Right lobe of liver (tissue), 6 donors: ENCODE results near the gene MED15. TPM values are rescaled to one million over a fixed set of nuclear protein-coding genes. Genes with fewer than 3 reads are reported as not detected.

Experiments used
- ATAC-seq, 4 donors: fragments of 200-7000 bp; cut with Tn5 transposase; one replicate each; pipeline ENCODE4 v1.9.1; 2020; ENCODE audit warnings: mild to moderate bottlenecking in 4 of 4, moderate library complexity in 4 of 4
- DNase-seq, 3 donors: peaks; one replicate each; pipeline ENCODE4 v3.0.0-alpha.2; 2020
- H3K27ac ChIP-seq, 3 donors: fragments of 200-600 bp; one replicate each; pipeline ENCODE4 v1.8.0; 2022
- H3K27me3 ChIP-seq, 2 donors: fragments of 200-600 bp; one replicate each; pipeline ENCODE4 v1.8.0; 2022
- H3K36me3 ChIP-seq, 4 donors: fragments of 200-600 bp; sonication (generic) in 1 of 4; one replicate each; pipeline versions ENCODE4 v1.5.1 to v1.8.0; 2017 to 2022; ENCODE audit warnings: control low read depth in 1 of 4
- H3K4me1 ChIP-seq, 4 donors: fragments of 200-600 bp; sonication (generic) in 1 of 4; one replicate each; pipeline versions ENCODE4 v1.5.1 to v1.8.0; 2017 to 2022; ENCODE audit warnings: control low read depth in 1 of 4
- H3K4me3 ChIP-seq, 3 donors: fragments of 200-600 bp; one replicate each; pipeline ENCODE4 v1.8.0; 2022
- H3K9me3 ChIP-seq, 4 donors: fragments of 200-600 bp; sonication (generic) in 1 of 4; one replicate each; pipeline versions ENCODE4 v1.5.1 to v1.8.0; 2017 to 2022; ENCODE audit warnings: control low read depth in 1 of 4
- POLR2A ChIP-seq: fragments of 450-650 bp; IDR thresholded peaks from one replicate; pipeline ENCODE4 v1.6.1; 2017; ENCODE audit warnings: antibody characterized with exemption, mild to moderate bottlenecking
- WGBS: methylation state at CpG from one replicate; pipeline ENCODE4 v1.1.6; 2018; ENCODE audit warnings: low coverage, low lambda C conversion rate; ENCODE audit not compliant: insufficient coverage; ENCODE audit errors: missing lambda C conversion rate; 5-methylcytosine and 5-hydroxymethylcytosine counted together
- intact Hi-C, 2 donors: fragments of 100-400 bp; cut with DNase I; formaldehyde crosslinking; loops; one replicate each; pipeline versions ENCODE4 v1.11.2 to v1.14.1; 2022
- total RNA-seq, 6 experiments: library from RNA; depleted of rRNA in 2 of 6; stranded (reverse); fragments of >200 nt in 2 of 6; fragmentation: NEBNext Ultra II Directional in 3 of 6; extraction: Animal tissue kit (Norgen Biotek cat#: 25700) in 3 of 6; gene quantifications; one replicate each; pipeline versions ENCODE4 v1.1.0 to v1.2.4, GENCODE V29; 2016 to 2023
- TF ChIP-seq, protein P1 (sequence below), 4 donors: fragments of 200-600 bp in 3 of 4; fragments of 450-650 bp in 1 of 4; IDR thresholded peaks; one replicate each; pipeline versions ENCODE4 v1.5.1 to v1.8.0; 2016 to 2022; ENCODE audit warnings: antibody characterized with exemption in 4 of 4, mild to moderate bottlenecking in 2 of 4
- donor health status: DM: no; HTN: yes; CAD: no.
- donor health status: DM: no; HTN: no; CAD: no.
- donor health status: DM: no; HTN: no; CAD: no.
- donor health status: DM: no; HTN: yes; CAD: no.
- donor health status: DM: no; HTN: yes; CAD: no.

Gene MED15
- total RNA-seq, 6 experiments from 2014 or later, result 15.7 to 34.7 (median 23.6) TPM

DNA sequence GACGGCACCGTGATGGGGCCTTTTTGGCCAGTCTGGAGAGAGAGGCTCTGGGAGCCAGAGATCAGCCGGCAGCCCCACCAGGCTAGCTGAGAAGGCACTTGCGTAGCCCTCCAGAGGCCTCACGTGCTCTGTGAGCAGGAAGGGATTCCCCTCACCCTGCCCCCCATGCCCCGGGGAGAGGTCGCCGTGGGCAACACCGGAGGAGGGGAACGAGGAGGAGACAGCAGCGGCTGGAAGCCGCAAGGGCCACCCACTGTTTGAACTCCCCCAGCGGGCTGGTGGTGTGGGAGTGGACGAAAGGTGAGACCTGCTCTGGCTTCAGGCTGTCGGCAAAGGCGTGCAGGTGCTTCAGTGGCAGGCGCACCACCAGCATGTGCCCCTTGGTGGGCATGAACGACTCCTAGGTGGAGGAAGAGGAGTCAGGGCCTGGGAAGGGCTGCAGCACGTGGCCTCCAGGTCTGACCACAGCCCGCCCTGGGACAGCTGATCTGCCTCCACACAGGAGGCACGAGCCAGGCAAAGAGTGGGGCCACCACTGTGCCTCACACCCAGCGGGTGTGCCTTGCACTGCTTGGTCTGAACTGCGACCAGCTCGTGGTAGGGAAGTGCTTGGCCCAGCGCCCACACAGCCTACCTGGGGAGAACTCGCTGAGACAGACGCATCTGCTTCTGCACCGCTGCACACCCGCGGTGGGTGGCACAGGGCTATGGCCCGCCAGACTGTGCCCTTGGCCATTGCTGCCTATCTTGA lies 99.9 kb downstream of the MED15 start:
- Histone ChIP-seq H3K36me3 (no peaks in the 10 kb centered on the region), H3K27me3 (no peaks in the 10 kb centered on the region), H3K9me3 (no peaks in the 10 kb centered on the region), H3K4me1 (peaks cover 0 to 3% (median 0%) of the 10 kb centered on the region in 4 donors), H3K4me3 (no peak overlapping the region), H3K27ac (no peak overlapping the region)
- no peak for DNase-seq
- TF ChIP-seq, protein P1, sequence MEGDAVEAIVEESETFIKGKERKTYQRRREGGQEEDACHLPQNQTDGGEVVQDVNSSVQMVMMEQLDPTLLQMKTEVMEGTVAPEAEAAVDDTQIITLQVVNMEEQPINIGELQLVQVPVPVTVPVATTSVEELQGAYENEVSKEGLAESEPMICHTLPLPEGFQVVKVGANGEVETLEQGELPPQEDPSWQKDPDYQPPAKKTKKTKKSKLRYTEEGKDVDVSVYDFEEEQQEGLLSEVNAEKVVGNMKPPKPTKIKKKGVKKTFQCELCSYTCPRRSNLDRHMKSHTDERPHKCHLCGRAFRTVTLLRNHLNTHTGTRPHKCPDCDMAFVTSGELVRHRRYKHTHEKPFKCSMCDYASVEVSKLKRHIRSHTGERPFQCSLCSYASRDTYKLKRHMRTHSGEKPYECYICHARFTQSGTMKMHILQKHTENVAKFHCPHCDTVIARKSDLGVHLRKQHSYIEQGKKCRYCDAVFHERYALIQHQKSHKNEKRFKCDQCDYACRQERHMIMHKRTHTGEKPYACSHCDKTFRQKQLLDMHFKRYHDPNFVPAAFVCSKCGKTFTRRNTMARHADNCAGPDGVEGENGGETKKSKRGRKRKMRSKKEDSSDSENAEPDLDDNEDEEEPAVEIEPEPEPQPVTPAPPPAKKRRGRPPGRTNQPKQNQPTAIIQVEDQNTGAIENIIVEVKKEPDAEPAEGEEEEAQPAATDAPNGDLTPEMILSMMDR (IDR thresholded peaks at IDR 0.05), result no peak
- no peak for TF ChIP-seq POLR2A
- intact Hi-C loops, result loop anchor here in 1 of 2 donors (10.0 kb wide), 1 partner anchor 87 kb away; no protein-coding TSS in a partner anchor
- no peak for ATAC-seq
- WGBS, result 81% methylated on average over 7 of the region's 31 CpGs

DNA sequence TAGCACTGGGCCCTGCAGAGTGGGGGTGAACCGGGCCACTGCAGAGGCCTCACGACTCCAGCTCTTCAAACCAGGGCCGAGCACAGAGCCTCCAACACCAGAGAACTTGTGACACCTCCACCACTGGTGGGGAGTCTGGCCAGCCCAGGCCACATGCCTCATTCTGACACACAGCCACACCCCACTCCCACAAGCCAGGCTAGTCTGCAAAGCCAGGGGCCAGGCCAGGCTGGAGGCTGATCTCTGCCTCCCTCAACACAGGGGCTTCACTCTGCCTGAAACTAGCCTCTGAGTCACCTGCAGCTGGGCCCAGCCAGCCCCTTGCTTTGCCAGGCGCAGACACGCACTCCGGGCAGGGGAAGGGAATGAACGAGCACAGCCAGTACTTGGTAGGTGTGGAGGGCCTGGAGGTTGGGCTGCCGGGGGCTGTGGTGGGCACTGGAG lies 102.9 kb downstream of the MED15 start:
- no peak for TF ChIP-seq POLR2A
- TF ChIP-seq, protein P1 (IDR thresholded peaks at IDR 0.05), result no peak
- no peak for ATAC-seq
- Histone ChIP-seq H3K4me3 (no peak overlapping the region), H3K27me3 (no peaks in the 10 kb centered on the region), H3K9me3 (no peaks in the 10 kb centered on the region), H3K36me3 (no peaks in the 10 kb centered on the region), H3K4me1 (peaks cover 0 to 3% (median 0%) of the 10 kb centered on the region in 4 donors), H3K27ac (no peak overlapping the region)
- WGBS, result 61% methylated on average over 2 of the region's 8 CpGs
- no peak for DNase-seq
- intact Hi-C loops, result loop anchor here in 1 of 2 donors (10.0 kb wide), 1 partner anchor 135 kb away; no protein-coding TSS in a partner anchor

DNA sequence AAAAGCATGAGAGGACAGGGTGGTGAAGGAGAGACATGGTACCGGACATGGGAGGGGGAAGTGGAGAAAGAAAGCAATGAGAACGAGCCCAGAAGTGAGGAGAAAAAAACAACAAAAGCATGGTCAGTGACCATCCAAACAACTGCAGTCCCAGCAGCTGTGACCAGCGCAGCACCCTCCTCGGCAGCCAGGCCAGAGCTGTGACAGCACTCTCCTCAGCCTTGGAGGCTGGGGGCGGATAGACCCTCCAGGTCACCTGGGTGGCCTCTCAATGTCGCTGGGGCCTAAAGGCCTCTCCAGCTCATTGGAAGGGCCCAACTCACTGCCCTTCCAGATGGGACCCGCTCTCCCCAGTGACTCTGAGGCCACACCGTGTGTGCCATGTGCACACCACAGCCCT lies 103.3 kb downstream of the MED15 start:
- no peak for TF ChIP-seq POLR2A
- TF ChIP-seq, protein P1 (IDR thresholded peaks at IDR 0.05), result no peak
- no peaks in the 10 kb centered on the region for H3K9me3 ChIP-seq
- no peaks in the 10 kb centered on the region for H3K27me3 ChIP-seq
- H3K36me3 ChIP-seq, result no peaks in the 10 kb centered on the region
- intact Hi-C loops, result loop anchor here in 1 of 2 donors (10.0 kb wide), 1 partner anchor 134 kb away; no protein-coding TSS in a partner anchor
- DNase-seq (no peak), ATAC-seq (no peak)
- WGBS, result 67% methylated on average over 2 of the region's 8 CpGs
- peaks cover 0 to 3% (median 0%) of the 10 kb centered on the region in 4 donors for H3K4me1 ChIP-seq
- H3K4me3 ChIP-seq, result no peak overlapping the region
- no peak overlapping the region for H3K27ac ChIP-seq

DNA sequence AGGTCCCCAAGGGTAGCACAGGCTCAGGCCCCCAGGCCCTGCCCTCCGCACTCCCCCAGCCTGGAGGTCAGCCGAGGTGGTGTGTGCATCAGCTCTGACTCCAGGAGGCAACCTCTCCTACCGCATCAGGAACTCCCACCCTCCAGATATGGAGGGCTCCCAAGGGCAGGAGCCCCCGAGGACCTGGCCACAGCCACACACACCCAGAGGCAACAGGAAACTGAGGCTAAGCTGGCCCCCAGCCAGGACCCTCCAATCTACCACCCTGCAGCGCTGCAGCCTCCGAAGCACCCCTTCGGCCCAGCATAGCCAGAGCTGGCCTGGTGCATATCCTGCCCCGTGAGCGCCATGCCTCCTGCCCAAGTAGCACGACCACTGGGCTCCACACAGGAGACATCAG lies 104.0 kb downstream of the MED15 start:
- Histone ChIP-seq H3K4me3 (no peak overlapping the region), H3K27ac (no peak overlapping the region), H3K4me1 (peaks cover 0 to 1% (median 0%) of the 10 kb centered on the region in 4 donors), H3K9me3 (no peaks in the 10 kb centered on the region), H3K36me3 (no peaks in the 10 kb centered on the region), H3K27me3 (no peaks in the 10 kb centered on the region)
- intact Hi-C loops, result loop anchor here in 1 of 2 donors (10.0 kb wide), 1 partner anchor 133 kb away; no protein-coding TSS in a partner anchor
- no peak for DNase-seq
- 67% methylated on average over 4 of the region's 10 CpGs for WGBS
- no peak for ATAC-seq
- TF ChIP-seq, protein P1 (IDR thresholded peaks at IDR 0.05), result no peak
- TF ChIP-seq POLR2A, result no peak
